Upper lobe of left lung (tissue), 4 donors: ENCODE results near the gene SOST.

Experiments used
- CTCF ChIP-seq, 6 experiments: fragments of 450-650 bp in 4 of 6; fragments of 200-600 bp in 2 of 6; sonication (generic) in 2 of 6; IDR thresholded peaks; one replicate each; pipeline ENCODE4 v1.5.1; 2016 to 2019; ENCODE audit warnings: antibody characterized with exemption in 6 of 6
- EP300 ChIP-seq, 4 donors: sonication (generic); formaldehyde crosslinking; IDR thresholded peaks; one replicate each; pipeline ENCODE4 v1.5.1; 2017; ENCODE audit warnings: antibody characterized with exemption in 4 of 4, control low read depth in 2 of 4
- POLR2A ChIP-seq, 4 donors: fragments of 450-650 bp; IDR thresholded peaks; one replicate each; pipeline ENCODE4 v1.5.1; 2016 to 2017; ENCODE audit warnings: antibody characterized with exemption in 4 of 4, mild to moderate bottlenecking in 2 of 4
- POLR2AphosphoS5 ChIP-seq, 2 donors: sonication (generic); formaldehyde crosslinking; IDR thresholded peaks; one replicate each; pipeline ENCODE4 v1.5.1; 2017; ENCODE audit warnings: antibody characterized with exemption in 2 of 2

GRCh38 chr17:43753493-43754129 is 5.0 kb downstream of the SOST start:
- no peak for TF ChIP-seq CTCF (IDR thresholded peaks at IDR 0.05)
- TF ChIP-seq POLR2A (IDR thresholded peaks at IDR 0.05), result no peak
- TF ChIP-seq POLR2AphosphoS5 (IDR thresholded peaks at IDR 0.05), result no peak
- no peak for TF ChIP-seq EP300 (IDR thresholded peaks at IDR 0.05)
